Progenitor cell of endocrine pancreas (in vitro differentiated cells): Measurements from ENCODE around the gene NAA35. TPM values are rescaled to one million over a fixed set of nuclear protein-coding genes. Genes with fewer than 3 reads are reported as not detected.

Experiments used
- DNase-seq: peaks from one replicate; pipeline ENCODE4 v3.0.0; 2021; ENCODE audit warnings: low spot score; ENCODE audit not compliant: unreplicated experiment
- H3K27ac Mint-ChIP-seq: 2 replicates; pipeline ENCODE4 v1.8.0; 2021; ENCODE audit warnings: mild to moderate bottlenecking, moderate library complexity, mixed read lengths
- H3K27me3 Mint-ChIP-seq: 2 replicates; pipeline ENCODE4 v1.8.0; 2021; ENCODE audit warnings: mixed read lengths
- H3K36me3 Mint-ChIP-seq: 2 replicates; pipeline ENCODE4 v1.8.0; 2022; ENCODE audit warnings: mixed read lengths; ENCODE audit not compliant: insufficient read depth
- H3K4me1 Mint-ChIP-seq: 2 replicates; pipeline ENCODE4 v1.8.0; 2021; ENCODE audit warnings: low read depth, mixed read lengths
- H3K4me3 Mint-ChIP-seq: 2 replicates; pipeline ENCODE4 v1.8.0; 2021; ENCODE audit warnings: low read depth, mild to moderate bottlenecking, moderate library complexity, mixed read lengths
- H3K9me3 Mint-ChIP-seq: 2 replicates; pipeline ENCODE4 v1.8.0; 2021; ENCODE audit warnings: low read depth, mixed read lengths
- CTCF ChIP-seq: fragments of 200-600 bp; sonication (generic); IDR thresholded peaks from one replicate; pipeline ENCODE4 v1.5.0; 2021; ENCODE audit warnings: antibody characterized with exemption, mild to moderate bottlenecking; ENCODE audit not compliant: unreplicated experiment
- long read RNA-seq: library from polyadenylated mRNA; unstranded; transcript quantifications from one replicate; pipeline ENCODE4 v2.0.0, GENCODE V29; 2020
- total RNA-seq: library from RNA; stranded (reverse); gene quantifications from 2 replicates; pipeline ENCODE4 v1.2.1, GENCODE V29; 2021

Gene NAA35
- 37.3 and 37.7 TPM in 2 replicates for total RNA-seq
- long read RNA-seq, transcript NAA35-201 (23 exons, 2,649 nt) = major isoform, 18 of 85 reads
- long read RNA-seq, partial matches to known transcripts = 42 of 85 reads
- long read RNA-seq, other reads (novel, unspliced or antisense) = 25 of 85 reads

GRCh38 chr9:85940832-85941621, at the start of gene NAA35:
NAA35 (plus strand) TSS chr9:85941146; CDS start chr9:85942160, 1,014 bp downstream.
- TF ChIP-seq CTCF = no peak
- Mint-ChIP-seq H3K27ac (peak within 1 kb of the TSS; percentile 97), H3K4me1 (peaks cover 18% of the 10 kb centered on the region), H3K27me3 (no peaks in the 10 kb centered on the region), H3K9me3 (peaks cover 3% of the 10 kb centered on the region), H3K36me3 (peaks cover 14% of the 10 kb centered on the region), H3K4me3 (no peak within 1 kb of the TSS)
- peak; percentile 98 for DNase-seq

- peaks cover 11% of the 10 kb centered on the region for H3K36me3 Mint-ChIP-seq
- no peak for TF ChIP-seq CTCF
- H3K9me3 Mint-ChIP-seq = peaks cover 8% of the 10 kb centered on the region
- H3K4me1 Mint-ChIP-seq = no peaks in the 10 kb centered on the region
- no peak overlapping the region for H3K27ac Mint-ChIP-seq
- no peaks in the 10 kb centered on the region for H3K27me3 Mint-ChIP-seq
- H3K4me3 Mint-ChIP-seq = no peak overlapping the region
- no peak for DNase-seq
Measured at GRCh38 chr9:85892401-85892800, 48.5 kb upstream of the NAA35 start.

GRCh38 chr9:85895685-85896084, 45.3 kb upstream of the NAA35 start:
- Mint-ChIP-seq H3K4me1 (no peaks in the 10 kb centered on the region), H3K36me3 (peaks cover 10% of the 10 kb centered on the region), H3K4me3 (no peak overlapping the region), H3K27me3 (no peaks in the 10 kb centered on the region), H3K9me3 (peaks cover 8% of the 10 kb centered on the region), H3K27ac (no peak overlapping the region)
- TF ChIP-seq CTCF = no peak
- no peak for DNase-seq

GRCh38 chr9:85897848-85898247, 43.1 kb upstream of the NAA35 start:
- no peaks in the 10 kb centered on the region for H3K9me3 Mint-ChIP-seq
- no peak for TF ChIP-seq CTCF
- H3K27me3 Mint-ChIP-seq = no peaks in the 10 kb centered on the region
- no peak for DNase-seq
- H3K27ac Mint-ChIP-seq = no peak overlapping the region
- no peaks in the 10 kb centered on the region for H3K4me1 Mint-ChIP-seq
- peaks cover 4% of the 10 kb centered on the region for H3K36me3 Mint-ChIP-seq
- no peak overlapping the region for H3K4me3 Mint-ChIP-seq

GRCh38 chr9:85898332-85898731, 42.6 kb upstream of the NAA35 start:
- H3K36me3 Mint-ChIP-seq = peaks cover 4% of the 10 kb centered on the region
- H3K4me3 Mint-ChIP-seq = no peak overlapping the region
- TF ChIP-seq CTCF = no peak
- H3K4me1 Mint-ChIP-seq = no peaks in the 10 kb centered on the region
- no peak overlapping the region for H3K27ac Mint-ChIP-seq
- no peaks in the 10 kb centered on the region for H3K9me3 Mint-ChIP-seq
- H3K27me3 Mint-ChIP-seq = no peaks in the 10 kb centered on the region
- no peak for DNase-seq
